Measurements from ENCODE around the gene EIF2A. TPM values are rescaled to one million over a fixed set of nuclear protein-coding genes. Genes with fewer than 3 reads are reported as not detected.

The EIF2A gene
- total and polyA plus RNA-seq, 9 of the 15 experiments (the other 6 are each of a cell fraction or from before 2014, with no cell fraction given), result 106 to 192 (median 168) TPM

GRCh38 chr3:150631515-150632221, 85.1 kb downstream of the EIF2A start (continued):
- TF ChIP-seq KLF16 (IDR thresholded peaks at IDR 0.05) (no peak), PTTG1 (tag; IDR thresholded peaks at IDR 0.05; ENCODE audit: low read depth) (no peak), ZNF561 (CRISPR knock-in tag; conservative IDR thresholded peaks at IDR 0.05) (no peak), XRCC3 (IDR thresholded peaks at IDR 0.05) (no peak), TAL1 (IDR thresholded peaks at IDR 0.05) (peak; percentile 61), ZBTB12 (CRISPR knock-in tag; IDR thresholded peaks at IDR 0.05) (no peak), LARP7 (IDR thresholded peaks at IDR 0.05) (no peak), NFATC3 (IDR thresholded peaks at IDR 0.05) (no peak), RCOR1 (IDR thresholded peaks at IDR 0.05; ENCODE audit: borderline replicate concordance in 1 of 2, low read depth in 2 of 2, low read length in 2 of 2) (peak in 1 of 2 experiments; percentile 85; a peak in 1 of 4 replicates), POLR3A (IDR thresholded peaks at IDR 0.05; ENCODE audit: borderline replicate concordance, extremely low read depth, insufficient read depth, insufficient read length) (no peak), USF1 (CRISPR knock-in tag; IDR thresholded peaks at IDR 0.05) (peak; percentile 43; the same call in 1 of the 2 replicates), JUND (IDR thresholded peaks at IDR 0.05; ENCODE audit: borderline replicate concordance, low read depth, low read length) (peak; percentile 67; the same call in 1 of the 2 replicates), JUND (tag; IDR thresholded peaks at IDR 0.05; ENCODE audit: borderline replicate concordance, low read depth, low read length) (no peak; the same call in 2 of the 3 replicates), CHAMP1 (IDR thresholded peaks at IDR 0.05) (no peak), ZNF395 (CRISPR knock-in tag; IDR thresholded peaks at IDR 0.05) (no peak), ZNF3 (CRISPR knock-in tag; IDR thresholded peaks at IDR 0.05) (no peak), TSHZ1 (CRISPR knock-in tag; IDR thresholded peaks at IDR 0.05) (no peak), CHCHD3 (CRISPR knock-in tag; IDR thresholded peaks at IDR 0.05) (no peak), SIN3B (IDR thresholded peaks at IDR 0.05; ENCODE audit: low read depth) (no peak), U2AF2 (optimal IDR thresholded peaks at IDR 0.05; ENCODE audit: low read depth, low read length) (no peak)
